H9 (cell line): Measurements from ENCODE around the gene CSMD2. TPM values are rescaled to one million over a fixed set of nuclear protein-coding genes. Genes with fewer than 3 reads are reported as not detected.

Experiments used
- DNase-seq: peaks from one replicate; pipeline ENCODE4 v3.0.0-alpha.2; 2017
- H2AFZ ChIP-seq: one replicate; pipeline ENCODE4 v1.6.1; 2013; ENCODE audit warnings: mild to moderate bottlenecking, low read length, control low read depth, moderate library complexity
- H2AK5ac ChIP-seq: 2 replicates; pipeline ENCODE4 v1.6.1; 2013; ENCODE audit warnings: low read length, control low read depth, mixed read lengths; ENCODE audit not compliant: insufficient read length
- H2BK120ac ChIP-seq: one replicate; pipeline ENCODE4 v1.6.1; 2013; ENCODE audit warnings: low read depth, mild to moderate bottlenecking, low read length, control low read depth, inconsistent platforms; ENCODE audit not compliant: poor library complexity, severe bottlenecking
- H2BK12ac ChIP-seq: 2 replicates; pipeline ENCODE4 v1.6.1; 2013; ENCODE audit warnings: low read length, control low read depth, mixed read lengths, low read depth; ENCODE audit not compliant: insufficient read length
- H2BK15ac ChIP-seq: 2 replicates; pipeline ENCODE4 v1.6.1; 2013; ENCODE audit warnings: low read depth, low read length, control low read depth
- H2BK20ac ChIP-seq: one replicate; pipeline ENCODE4 v1.6.1; 2013; ENCODE audit warnings: low read depth, mild to moderate bottlenecking, low read length, control low read depth, inconsistent platforms; ENCODE audit not compliant: poor library complexity, severe bottlenecking
- H2BK5ac ChIP-seq: 2 replicates; pipeline ENCODE4 v1.6.1; 2013; ENCODE audit warnings: low read length, control low read depth, mixed read lengths; ENCODE audit not compliant: insufficient read length
- H3K14ac ChIP-seq: 2 replicates; pipeline ENCODE4 v1.6.1; 2013; ENCODE audit warnings: low read length, control low read depth; ENCODE audit not compliant: insufficient read depth
- H3K18ac ChIP-seq: 2 replicates; pipeline ENCODE4 v1.6.1; 2013; ENCODE audit warnings: low read depth, mild to moderate bottlenecking, mixed read lengths, low read length, control low read depth; ENCODE audit not compliant: insufficient read length
- H3K23ac ChIP-seq: 2 replicates; pipeline ENCODE4 v1.6.1; 2013; ENCODE audit warnings: low read length, control low read depth, mixed read lengths, low read depth; ENCODE audit not compliant: insufficient read length
- H3K23me2 ChIP-seq: 2 replicates; pipeline ENCODE4 v1.6.1; 2013; ENCODE audit warnings: low read depth, mild to moderate bottlenecking, mixed read lengths, low read length, control low read depth; ENCODE audit not compliant: insufficient read length, poor library complexity, severe bottlenecking
- H3K27ac ChIP-seq: 2 replicates; pipeline ENCODE4 v1.5.1; 2013; ENCODE audit warnings: low read length, control low read depth, mixed read lengths, low read depth; ENCODE audit not compliant: insufficient read length
- H3K27me3 ChIP-seq: 2 replicates; pipeline ENCODE4 v1.6.1; 2013; ENCODE audit warnings: low read length, control low read depth, inconsistent platforms; ENCODE audit not compliant: insufficient read depth
- H3K4ac ChIP-seq: 2 replicates; pipeline ENCODE4 v1.6.1; 2013; ENCODE audit warnings: low read depth, mild to moderate bottlenecking, control low read depth, inconsistent platforms, low read length, moderate library complexity
- H3K4me1 ChIP-seq: 2 replicates; pipeline ENCODE4 v1.6.1; 2013; ENCODE audit warnings: low read length, control low read depth, inconsistent platforms; ENCODE audit not compliant: insufficient read depth
- H3K4me2 ChIP-seq: 2 replicates; pipeline ENCODE4 v1.6.1; 2013; ENCODE audit warnings: low read length, control low read depth, mixed read lengths; ENCODE audit not compliant: insufficient read length, insufficient read depth
- H3K56ac ChIP-seq: 2 replicates; pipeline ENCODE4 v1.6.1; 2013; ENCODE audit warnings: low read depth, mild to moderate bottlenecking, mixed read lengths, low read length, control low read depth; ENCODE audit not compliant: insufficient read length
- H3K79me1 ChIP-seq: 2 replicates; pipeline ENCODE4 v1.6.1; 2013; ENCODE audit warnings: low read depth, mild to moderate bottlenecking, moderate library complexity, low read length, control low read depth, inconsistent platforms; ENCODE audit not compliant: insufficient read depth, poor library complexity, severe bottlenecking
- H3K79me2 ChIP-seq: 2 replicates; pipeline ENCODE4 v1.6.1; 2013; ENCODE audit warnings: low read length, control low read depth, inconsistent platforms; ENCODE audit not compliant: insufficient read depth
- H3K9ac ChIP-seq: 2 replicates; pipeline ENCODE4 v1.6.1; 2013; ENCODE audit warnings: low read length, control low read depth, mixed read lengths; ENCODE audit not compliant: insufficient read length; ENCODE audit errors: extremely low read depth
- H3K9me3 ChIP-seq: one replicate; pipeline ENCODE4 v1.6.1; 2013; ENCODE audit warnings: low read depth, low read length, inconsistent platforms; ENCODE audit not compliant: control insufficient read depth
- H3T11ph ChIP-seq: one replicate; pipeline ENCODE4 v1.6.1; 2013; ENCODE audit warnings: mild to moderate bottlenecking, low read length, control low read depth, inconsistent platforms
- H4K20me1 ChIP-seq: one replicate; pipeline ENCODE4 v1.6.1; 2013; ENCODE audit not compliant: control insufficient read depth, insufficient read length, insufficient read depth
- H4K5ac ChIP-seq: 2 replicates; pipeline ENCODE4 v1.6.1; 2013; ENCODE audit warnings: low read depth, mild to moderate bottlenecking, mixed read lengths, low read length, control low read depth; ENCODE audit not compliant: insufficient read length
- H4K8ac ChIP-seq: replicated peaks from 2 replicates; pipeline ENCODE4 v1.6.1; 2013; ENCODE audit warnings: low read length, control low read depth, mixed read lengths, low read depth; ENCODE audit not compliant: insufficient read length
- H4K91ac ChIP-seq: 2 replicates; pipeline ENCODE4 v1.6.1; 2013; ENCODE audit warnings: low read depth, mild to moderate bottlenecking, moderate library complexity, mixed read lengths, low read length, control low read depth; ENCODE audit not compliant: insufficient read length
- H3K27ac Mint-ChIP-seq, 3 experiments: 2 replicates in 2 of 3; 3 replicates in 1 of 3; pipeline ENCODE4 v1.8.0; 2020 to 2021; ENCODE audit warnings: mixed read lengths in 3 of 3, mild to moderate bottlenecking in 1 of 3, moderate library complexity in 1 of 3
- H3K27me3 Mint-ChIP-seq: 2 replicates; pipeline ENCODE4 v1.8.0; 2021; ENCODE audit warnings: low read depth, mild to moderate bottlenecking, moderate library complexity, mixed read lengths
- H3K36me3 Mint-ChIP-seq, 3 experiments: 2 replicates in 2 of 3; 3 replicates in 1 of 3; pipeline ENCODE4 v1.8.0; 2020 to 2021; ENCODE audit warnings: low read depth in 3 of 3, mixed read lengths in 3 of 3; ENCODE audit not compliant: insufficient read depth in 1 of 3
- H3K4me1 Mint-ChIP-seq, 2 experiments: 2 replicates each; pipeline ENCODE4 v1.8.0; 2020; ENCODE audit warnings: mixed read lengths in 2 of 2
- H3K4me3 Mint-ChIP-seq, 2 experiments: 2 replicates in 1 of 2; 3 replicates in 1 of 2; pipeline ENCODE4 v1.8.0; 2020 to 2021; ENCODE audit warnings: mild to moderate bottlenecking in 2 of 2, mixed read lengths in 2 of 2, moderate library complexity in 1 of 2
- H3K9me3 Mint-ChIP-seq, 2 experiments: 2 replicates in 1 of 2; 3 replicates in 1 of 2; pipeline ENCODE4 v1.8.0; 2020; ENCODE audit warnings: mild to moderate bottlenecking in 2 of 2, mixed read lengths in 2 of 2, moderate library complexity in 1 of 2
- CTCF ChIP-seq: fragments of 200-600 bp; sonication (generic); conservative IDR thresholded peaks from 3 replicates; pipeline ENCODE4 v1.8.0; 2021; ENCODE audit warnings: antibody characterized with exemption, mild to moderate bottlenecking
- WGBS: extraction: QIAGEN DNeasy Blood & Tissue Kit; methylation state at CpG from one replicate; pipeline ENCODE4 v1.1.7; 2013; ENCODE audit warnings: missing lambda C conversion rate, low lambda C conversion rate, mixed read lengths; ENCODE audit not compliant: insufficient read length; ENCODE audit errors: extremely low coverage; 5-methylcytosine and 5-hydroxymethylcytosine counted together
- total RNA-seq: library from RNA; stranded (reverse); gene quantifications from 2 replicates; pipeline ENCODE4 v1.2.1, GENCODE V29; 2021

CSMD2 gene
- total RNA-seq, 1 experiment from 2014 or later: 6.4 TPM

DNA sequence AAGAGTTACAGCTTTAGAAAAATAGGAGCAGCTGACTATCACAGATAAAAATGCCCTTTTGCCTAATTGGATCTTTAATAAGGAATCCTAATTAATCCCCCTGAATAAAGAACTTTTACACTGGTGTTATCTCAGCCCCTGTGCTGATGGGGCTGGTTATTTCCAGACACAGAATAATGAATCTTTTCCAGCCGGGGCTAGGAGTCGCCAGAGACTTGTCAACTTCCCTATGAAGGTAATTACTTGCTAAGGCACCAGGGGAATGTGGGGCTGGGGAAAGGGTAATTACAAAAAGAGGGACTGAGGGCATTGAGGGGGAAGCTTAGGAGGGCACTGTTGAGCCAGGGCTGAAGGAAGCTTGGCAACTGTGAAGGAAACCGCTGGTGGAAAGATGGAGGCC, 266.6 kb downstream of the CSMD2 start:
- Histone ChIP-seq H2BK120ac (no peak overlapping the region), H2BK20ac (no peak overlapping the region), H3K4ac (no peak overlapping the region), H3K27ac (no peak overlapping the region), H3K14ac (no peak overlapping the region), H2BK15ac (no peak overlapping the region), H3K56ac (no peak overlapping the region), H2BK5ac (no peak overlapping the region), H3K9ac (no peak overlapping the region), H3K79me2 (no peaks in the 10 kb centered on the region), H3K23ac (no peak overlapping the region), H3K27me3 (no peaks in the 10 kb centered on the region), H2AK5ac (no peak overlapping the region), H4K91ac (no peak overlapping the region), H3K18ac (no peak overlapping the region), H3K23me2 (no peaks in the 10 kb centered on the region), H3K79me1 (no peaks in the 10 kb centered on the region), H3K4me2 (no peak overlapping the region), H2AFZ (no peak overlapping the region), H4K20me1 (no peaks in the 10 kb centered on the region), H2BK12ac (no peak overlapping the region), H3K9me3 (no peaks in the 10 kb centered on the region), H3K4me1 (no peaks in the 10 kb centered on the region), H3T11ph (no peak overlapping the region), H4K8ac (no peak overlapping the region), H4K5ac (no peak overlapping the region)
- peaks cover 8 to 13% of the 10 kb centered on the region in 2 experiments for H3K4me1 Mint-ChIP-seq
- WGBS: no CpG with 5 or more reads among the region's 3 CpGs
- TF ChIP-seq CTCF: no peak
- H3K27ac Mint-ChIP-seq: no peak overlapping the region; a peak in 1 of 7 replicates
- no peaks in the 10 kb centered on the region for H3K9me3 Mint-ChIP-seq
- H3K36me3 Mint-ChIP-seq: no peaks in the 10 kb centered on the region
- H3K27me3 Mint-ChIP-seq: peaks cover 1% of the 10 kb centered on the region; the same call in 1 of the 2 replicates
- no peak overlapping the region for H3K4me3 Mint-ChIP-seq
- DNase-seq: no peak
